H9 (cell line): ENCODE results near the gene AKR1D1. TPM values are rescaled to one million over a fixed set of nuclear protein-coding genes. Genes with fewer than 3 reads are reported as not detected.

Source experiments
- DNase-seq: peaks from one replicate; pipeline ENCODE4 v3.0.0-alpha.2; 2017
- H2AFZ ChIP-seq: one replicate; pipeline ENCODE4 v1.6.1; 2013; ENCODE audit warnings: mild to moderate bottlenecking, low read length, control low read depth, moderate library complexity
- H2AK5ac ChIP-seq: 2 replicates; pipeline ENCODE4 v1.6.1; 2013; ENCODE audit warnings: low read length, control low read depth, mixed read lengths; ENCODE audit not compliant: insufficient read length
- H2BK120ac ChIP-seq: one replicate; pipeline ENCODE4 v1.6.1; 2013; ENCODE audit warnings: low read depth, mild to moderate bottlenecking, low read length, control low read depth, inconsistent platforms; ENCODE audit not compliant: poor library complexity, severe bottlenecking
- H2BK12ac ChIP-seq: 2 replicates; pipeline ENCODE4 v1.6.1; 2013; ENCODE audit warnings: low read length, control low read depth, mixed read lengths, low read depth; ENCODE audit not compliant: insufficient read length
- H2BK15ac ChIP-seq: 2 replicates; pipeline ENCODE4 v1.6.1; 2013; ENCODE audit warnings: low read depth, low read length, control low read depth
- H2BK20ac ChIP-seq: one replicate; pipeline ENCODE4 v1.6.1; 2013; ENCODE audit warnings: low read depth, mild to moderate bottlenecking, low read length, control low read depth, inconsistent platforms; ENCODE audit not compliant: poor library complexity, severe bottlenecking
- H2BK5ac ChIP-seq: 2 replicates; pipeline ENCODE4 v1.6.1; 2013; ENCODE audit warnings: low read length, control low read depth, mixed read lengths; ENCODE audit not compliant: insufficient read length
- H3K14ac ChIP-seq: 2 replicates; pipeline ENCODE4 v1.6.1; 2013; ENCODE audit warnings: low read length, control low read depth; ENCODE audit not compliant: insufficient read depth
- H3K18ac ChIP-seq: 2 replicates; pipeline ENCODE4 v1.6.1; 2013; ENCODE audit warnings: low read depth, mild to moderate bottlenecking, mixed read lengths, low read length, control low read depth; ENCODE audit not compliant: insufficient read length
- H3K23ac ChIP-seq: 2 replicates; pipeline ENCODE4 v1.6.1; 2013; ENCODE audit warnings: low read length, control low read depth, mixed read lengths, low read depth; ENCODE audit not compliant: insufficient read length
- H3K23me2 ChIP-seq: 2 replicates; pipeline ENCODE4 v1.6.1; 2013; ENCODE audit warnings: low read depth, mild to moderate bottlenecking, mixed read lengths, low read length, control low read depth; ENCODE audit not compliant: insufficient read length, poor library complexity, severe bottlenecking
- H3K27ac ChIP-seq: 2 replicates; pipeline ENCODE4 v1.5.1; 2013; ENCODE audit warnings: low read length, control low read depth, mixed read lengths, low read depth; ENCODE audit not compliant: insufficient read length
- H3K27me3 ChIP-seq: 2 replicates; pipeline ENCODE4 v1.6.1; 2013; ENCODE audit warnings: low read length, control low read depth, inconsistent platforms; ENCODE audit not compliant: insufficient read depth
- H3K4ac ChIP-seq: 2 replicates; pipeline ENCODE4 v1.6.1; 2013; ENCODE audit warnings: low read depth, mild to moderate bottlenecking, control low read depth, inconsistent platforms, low read length, moderate library complexity
- H3K4me1 ChIP-seq: 2 replicates; pipeline ENCODE4 v1.6.1; 2013; ENCODE audit warnings: low read length, control low read depth, inconsistent platforms; ENCODE audit not compliant: insufficient read depth
- H3K4me2 ChIP-seq: 2 replicates; pipeline ENCODE4 v1.6.1; 2013; ENCODE audit warnings: low read length, control low read depth, mixed read lengths; ENCODE audit not compliant: insufficient read length, insufficient read depth
- H3K56ac ChIP-seq: 2 replicates; pipeline ENCODE4 v1.6.1; 2013; ENCODE audit warnings: low read depth, mild to moderate bottlenecking, mixed read lengths, low read length, control low read depth; ENCODE audit not compliant: insufficient read length
- H3K79me1 ChIP-seq: 2 replicates; pipeline ENCODE4 v1.6.1; 2013; ENCODE audit warnings: low read depth, mild to moderate bottlenecking, moderate library complexity, low read length, control low read depth, inconsistent platforms; ENCODE audit not compliant: insufficient read depth, poor library complexity, severe bottlenecking
- H3K79me2 ChIP-seq: 2 replicates; pipeline ENCODE4 v1.6.1; 2013; ENCODE audit warnings: low read length, control low read depth, inconsistent platforms; ENCODE audit not compliant: insufficient read depth
- H3K9ac ChIP-seq: 2 replicates; pipeline ENCODE4 v1.6.1; 2013; ENCODE audit warnings: low read length, control low read depth, mixed read lengths; ENCODE audit not compliant: insufficient read length; ENCODE audit errors: extremely low read depth
- H3K9me3 ChIP-seq: one replicate; pipeline ENCODE4 v1.6.1; 2013; ENCODE audit warnings: low read depth, low read length, inconsistent platforms; ENCODE audit not compliant: control insufficient read depth
- H3T11ph ChIP-seq: one replicate; pipeline ENCODE4 v1.6.1; 2013; ENCODE audit warnings: mild to moderate bottlenecking, low read length, control low read depth, inconsistent platforms
- H4K20me1 ChIP-seq: one replicate; pipeline ENCODE4 v1.6.1; 2013; ENCODE audit not compliant: control insufficient read depth, insufficient read length, insufficient read depth
- H4K5ac ChIP-seq: 2 replicates; pipeline ENCODE4 v1.6.1; 2013; ENCODE audit warnings: low read depth, mild to moderate bottlenecking, mixed read lengths, low read length, control low read depth; ENCODE audit not compliant: insufficient read length
- H4K8ac ChIP-seq: replicated peaks from 2 replicates; pipeline ENCODE4 v1.6.1; 2013; ENCODE audit warnings: low read length, control low read depth, mixed read lengths, low read depth; ENCODE audit not compliant: insufficient read length
- H4K91ac ChIP-seq: 2 replicates; pipeline ENCODE4 v1.6.1; 2013; ENCODE audit warnings: low read depth, mild to moderate bottlenecking, moderate library complexity, mixed read lengths, low read length, control low read depth; ENCODE audit not compliant: insufficient read length
- H3K27ac Mint-ChIP-seq, 3 experiments: 2 replicates in 2 of 3; 3 replicates in 1 of 3; pipeline ENCODE4 v1.8.0; 2020 to 2021; ENCODE audit warnings: mixed read lengths in 3 of 3, mild to moderate bottlenecking in 1 of 3, moderate library complexity in 1 of 3
- H3K27me3 Mint-ChIP-seq: 2 replicates; pipeline ENCODE4 v1.8.0; 2021; ENCODE audit warnings: low read depth, mild to moderate bottlenecking, moderate library complexity, mixed read lengths
- H3K36me3 Mint-ChIP-seq, 3 experiments: 2 replicates in 2 of 3; 3 replicates in 1 of 3; pipeline ENCODE4 v1.8.0; 2020 to 2021; ENCODE audit warnings: low read depth in 3 of 3, mixed read lengths in 3 of 3; ENCODE audit not compliant: insufficient read depth in 1 of 3
- H3K4me1 Mint-ChIP-seq, 2 experiments: 2 replicates each; pipeline ENCODE4 v1.8.0; 2020; ENCODE audit warnings: mixed read lengths in 2 of 2
- H3K4me3 Mint-ChIP-seq, 2 experiments: 2 replicates in 1 of 2; 3 replicates in 1 of 2; pipeline ENCODE4 v1.8.0; 2020 to 2021; ENCODE audit warnings: mild to moderate bottlenecking in 2 of 2, mixed read lengths in 2 of 2, moderate library complexity in 1 of 2
- H3K9me3 Mint-ChIP-seq, 2 experiments: 2 replicates in 1 of 2; 3 replicates in 1 of 2; pipeline ENCODE4 v1.8.0; 2020; ENCODE audit warnings: mild to moderate bottlenecking in 2 of 2, mixed read lengths in 2 of 2, moderate library complexity in 1 of 2
- WGBS: extraction: QIAGEN DNeasy Blood & Tissue Kit; methylation state at CpG from one replicate; pipeline ENCODE4 v1.1.7; 2013; ENCODE audit warnings: missing lambda C conversion rate, low lambda C conversion rate, mixed read lengths; ENCODE audit not compliant: insufficient read length; ENCODE audit errors: extremely low coverage; 5-methylcytosine and 5-hydroxymethylcytosine counted together
- total RNA-seq: library from RNA; stranded (reverse); gene quantifications from 2 replicates; pipeline ENCODE4 v1.2.1, GENCODE V29; 2021
- TF ChIP-seq, protein P1 (sequence below): fragments of 200-600 bp; sonication (generic); conservative IDR thresholded peaks from 3 replicates; pipeline ENCODE4 v1.8.0; 2021; ENCODE audit warnings: antibody characterized with exemption, mild to moderate bottlenecking

AKR1D1 gene
- total RNA-seq, 1 experiment from 2014 or later = 0.31 TPM

- Histone ChIP-seq H3K9ac (no peak overlapping the region), H3K9me3 (no peaks in the 10 kb centered on the region), H2AFZ (no peak overlapping the region), H3K23me2 (no peaks in the 10 kb centered on the region), H2BK12ac (no peak overlapping the region), H3T11ph (no peak overlapping the region), H3K23ac (no peak overlapping the region), H4K91ac (no peak overlapping the region), H3K4me2 (no peak overlapping the region), H3K79me2 (no peaks in the 10 kb centered on the region), H3K4me1 (no peaks in the 10 kb centered on the region), H3K27me3 (no peaks in the 10 kb centered on the region), H4K8ac (no peak overlapping the region), H2AK5ac (no peak overlapping the region), H3K18ac (no peak overlapping the region), H2BK120ac (no peak overlapping the region), H2BK20ac (no peak overlapping the region), H4K20me1 (no peaks in the 10 kb centered on the region), H3K79me1 (no peaks in the 10 kb centered on the region), H2BK5ac (no peak overlapping the region), H4K5ac (no peak overlapping the region), H3K27ac (no peak overlapping the region), H3K4ac (no peak overlapping the region), H3K14ac (no peak overlapping the region), H2BK15ac (no peak overlapping the region), H3K56ac (no peak overlapping the region)
- H3K9me3 Mint-ChIP-seq = no peaks in the 10 kb centered on the region
- H3K4me1 Mint-ChIP-seq = no peaks in the 10 kb centered on the region; a peak in 1 of 4 replicates
- H3K27ac Mint-ChIP-seq = no peak overlapping the region; a peak in 1 of 7 replicates
- no CpG with 5 or more reads among the region's 4 CpGs for WGBS
- H3K4me3 Mint-ChIP-seq = no peak overlapping the region
- DNase-seq = no peak
- no peaks in the 10 kb centered on the region; the same call in 1 of the 2 replicates for H3K27me3 Mint-ChIP-seq
- TF ChIP-seq, protein P1, sequence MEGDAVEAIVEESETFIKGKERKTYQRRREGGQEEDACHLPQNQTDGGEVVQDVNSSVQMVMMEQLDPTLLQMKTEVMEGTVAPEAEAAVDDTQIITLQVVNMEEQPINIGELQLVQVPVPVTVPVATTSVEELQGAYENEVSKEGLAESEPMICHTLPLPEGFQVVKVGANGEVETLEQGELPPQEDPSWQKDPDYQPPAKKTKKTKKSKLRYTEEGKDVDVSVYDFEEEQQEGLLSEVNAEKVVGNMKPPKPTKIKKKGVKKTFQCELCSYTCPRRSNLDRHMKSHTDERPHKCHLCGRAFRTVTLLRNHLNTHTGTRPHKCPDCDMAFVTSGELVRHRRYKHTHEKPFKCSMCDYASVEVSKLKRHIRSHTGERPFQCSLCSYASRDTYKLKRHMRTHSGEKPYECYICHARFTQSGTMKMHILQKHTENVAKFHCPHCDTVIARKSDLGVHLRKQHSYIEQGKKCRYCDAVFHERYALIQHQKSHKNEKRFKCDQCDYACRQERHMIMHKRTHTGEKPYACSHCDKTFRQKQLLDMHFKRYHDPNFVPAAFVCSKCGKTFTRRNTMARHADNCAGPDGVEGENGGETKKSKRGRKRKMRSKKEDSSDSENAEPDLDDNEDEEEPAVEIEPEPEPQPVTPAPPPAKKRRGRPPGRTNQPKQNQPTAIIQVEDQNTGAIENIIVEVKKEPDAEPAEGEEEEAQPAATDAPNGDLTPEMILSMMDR = no peak
- H3K36me3 Mint-ChIP-seq = no peaks in the 10 kb centered on the region; a peak in 2 of 7 replicates
These were observed 5.6 kb downstream of the AKR1D1 start for GRCh38 chr7:138081868-138082267.
